ENCODE data around the gene SPDYE3. TPM values are rescaled to one million over a fixed set of nuclear protein-coding genes. Genes with fewer than 3 reads are reported as not detected.
"Not testable (repeated sequence)": the region's sequence is repeated elsewhere in the genome, so short reads cannot be mapped to it uniquely, and the experiment has no call there.

The SPDYE3 gene, protein sequence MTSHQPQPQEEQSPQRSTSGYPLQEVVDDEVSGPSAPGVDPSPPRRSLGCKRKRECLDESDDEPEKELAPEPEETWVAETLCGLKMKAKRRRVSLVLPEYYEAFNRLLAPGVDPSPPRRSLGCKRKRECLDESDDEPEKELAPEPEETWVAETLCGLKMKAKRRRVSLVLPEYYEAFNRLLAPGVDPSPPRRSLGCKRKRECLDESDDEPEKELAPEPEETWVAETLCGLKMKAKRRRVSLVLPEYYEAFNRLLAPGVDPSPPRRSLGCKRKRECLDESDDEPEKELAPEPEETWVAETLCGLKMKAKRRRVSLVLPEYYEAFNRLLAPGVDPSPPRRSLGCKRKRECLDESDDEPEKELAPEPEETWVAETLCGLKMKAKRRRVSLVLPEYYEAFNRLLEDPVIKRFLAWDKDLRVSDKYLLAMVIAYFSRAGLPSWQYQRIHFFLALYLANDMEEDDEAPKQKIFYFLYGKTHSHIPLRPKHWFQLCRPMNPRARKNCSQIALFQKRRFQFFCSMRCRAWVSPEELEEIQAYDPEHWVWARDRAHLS
- total RNA-seq (2014; rRNA removed; shearing (Covaris generic)): 0.05 TPM in 1 of 2 replicates, not detected in the other
- not detected in 2 replicates for polyA plus RNA-seq (2015; cell fraction: cytosol; rRNA removed)
- not detected in 2 replicates for polyA plus RNA-seq (2015; cell fraction: nucleus; rRNA removed)

DNA sequence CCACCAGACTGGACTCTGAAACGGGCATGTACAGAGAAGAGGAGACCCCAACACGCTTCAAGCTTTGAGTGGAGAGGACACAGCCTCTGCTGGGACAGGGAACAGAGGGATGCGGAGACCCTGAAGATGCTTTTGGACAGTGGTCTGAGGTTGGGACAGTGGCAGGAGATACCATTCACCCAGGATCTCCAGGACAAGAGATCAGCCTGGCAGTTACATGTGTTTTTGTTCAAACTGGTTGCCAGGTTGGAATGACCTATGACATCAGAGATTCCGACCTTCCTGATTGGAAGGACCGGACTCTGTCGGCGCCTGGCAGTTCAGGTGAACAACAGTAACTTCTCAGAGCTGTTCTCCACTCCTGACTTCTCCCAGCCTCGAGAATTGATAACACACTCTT, at the start of gene SPDYE3:
TSS of gene SPDYE3 (plus strand) at position 301 of the 400 bp plus-strand sequence. CDS start 184 bp downstream, outside the sequence.
- in situ Hi-C loops (cut with HindIII; ENCODE audit: low pct_unique_long_range_greater_than_20kb, low sequenced_read_pairs); DNase-seq (ENCODE audit: low read depth, low spot score): not testable (repeated sequence)

DNA sequence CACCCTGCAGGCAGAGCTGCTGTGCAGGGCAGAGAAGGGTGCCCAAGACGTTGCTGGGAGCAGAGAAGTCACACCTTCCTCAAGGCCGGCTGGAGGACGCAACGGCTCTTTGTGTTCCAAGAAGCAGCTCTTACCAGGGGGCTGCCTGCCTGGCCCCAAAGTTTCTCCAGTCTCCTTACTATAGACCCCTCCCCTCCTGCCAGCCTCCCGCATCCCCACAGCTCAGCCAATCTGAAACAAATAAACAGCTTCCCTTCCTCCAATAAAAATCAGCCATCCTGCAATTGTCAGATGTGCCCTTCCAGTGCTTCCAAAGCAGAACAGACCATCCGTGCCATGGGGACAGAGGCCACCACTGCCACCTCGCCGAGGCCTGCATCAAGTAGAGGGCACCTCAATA, 47.5 kb upstream of the SPDYE3 start:
- in situ Hi-C loops (cut with HindIII; ENCODE audit: low pct_unique_long_range_greater_than_20kb, low sequenced_read_pairs): not testable (repeated sequence)

DNA sequence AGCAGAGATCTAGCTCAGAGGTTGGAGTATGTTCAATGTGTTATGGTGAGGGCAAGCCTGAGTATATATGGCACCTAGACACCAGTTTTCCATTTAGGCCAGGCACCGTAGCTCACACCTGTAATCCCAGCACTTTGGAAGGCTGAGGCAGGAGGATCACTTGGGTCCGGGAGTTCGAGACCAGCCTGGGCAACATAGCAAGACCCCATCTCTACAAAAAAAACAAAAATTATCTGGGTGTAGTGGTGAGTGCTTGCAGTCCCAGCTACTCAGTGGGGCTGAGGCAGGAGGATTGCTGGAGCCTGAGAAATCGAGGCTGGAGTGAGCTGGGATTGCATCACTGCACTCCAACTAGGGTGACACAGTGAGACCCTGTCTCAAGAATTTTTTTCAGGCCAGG, 44.6 kb upstream of the SPDYE3 start:
- DNase-seq (ENCODE audit: low read depth, low spot score); in situ Hi-C loops (cut with HindIII; ENCODE audit: low pct_unique_long_range_greater_than_20kb, low sequenced_read_pairs): not testable (repeated sequence)

More for the DNA sequence above, 47.5 kb upstream of the SPDYE3 start:
- DNase-seq (ENCODE audit: low read depth, low spot score): not testable (repeated sequence)

DNA sequence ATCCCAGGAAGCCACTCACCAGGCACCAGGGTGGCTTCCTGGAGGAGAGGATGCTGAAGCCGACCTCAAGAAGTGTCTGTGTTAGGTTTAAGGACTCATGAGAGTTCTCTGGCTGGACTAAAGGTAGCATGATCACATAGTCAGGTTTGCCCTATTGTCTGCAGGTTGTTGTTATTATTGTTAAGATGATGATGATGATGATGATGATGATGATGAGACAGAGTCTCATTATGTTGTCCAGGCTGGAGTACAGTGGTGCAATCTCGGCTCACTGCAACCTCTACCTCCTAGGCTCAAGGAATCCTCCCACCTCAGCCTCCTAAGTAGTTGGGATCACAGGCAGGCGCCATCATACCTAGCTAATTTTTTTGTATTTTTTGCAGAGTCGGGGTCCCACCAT, 43.3 kb upstream of the SPDYE3 start:
- DNase-seq (ENCODE audit: low read depth, low spot score); in situ Hi-C loops (cut with HindIII; ENCODE audit: low pct_unique_long_range_greater_than_20kb, low sequenced_read_pairs): not testable (repeated sequence)

DNA sequence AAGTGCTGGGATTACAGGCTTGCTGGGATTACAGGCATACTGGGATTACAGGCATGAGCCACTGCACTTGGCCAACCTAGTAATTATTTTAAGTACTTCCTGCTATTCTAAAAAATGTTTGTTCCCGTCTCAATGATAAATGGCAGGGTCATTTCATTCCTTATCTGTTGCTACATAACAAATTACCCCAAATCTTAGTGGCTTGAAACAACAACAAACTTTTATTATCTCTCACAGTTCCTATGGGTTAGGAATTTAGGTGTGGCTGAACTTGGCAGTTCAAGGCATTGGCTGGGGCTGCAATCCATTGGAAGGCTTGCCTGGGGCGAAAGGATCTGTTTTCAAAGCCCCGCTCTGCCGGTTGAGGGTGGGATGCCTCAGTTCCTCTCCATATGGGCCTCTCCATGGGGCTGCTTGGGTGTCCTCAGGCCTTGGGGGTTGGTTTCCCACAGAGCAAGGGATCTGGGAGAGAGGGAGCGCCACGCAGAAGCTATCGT, 42.8 kb upstream of the SPDYE3 start:
- DNase-seq (ENCODE audit: low read depth, low spot score); in situ Hi-C loops (cut with HindIII; ENCODE audit: low pct_unique_long_range_greater_than_20kb, low sequenced_read_pairs): not testable (repeated sequence)

DNA sequence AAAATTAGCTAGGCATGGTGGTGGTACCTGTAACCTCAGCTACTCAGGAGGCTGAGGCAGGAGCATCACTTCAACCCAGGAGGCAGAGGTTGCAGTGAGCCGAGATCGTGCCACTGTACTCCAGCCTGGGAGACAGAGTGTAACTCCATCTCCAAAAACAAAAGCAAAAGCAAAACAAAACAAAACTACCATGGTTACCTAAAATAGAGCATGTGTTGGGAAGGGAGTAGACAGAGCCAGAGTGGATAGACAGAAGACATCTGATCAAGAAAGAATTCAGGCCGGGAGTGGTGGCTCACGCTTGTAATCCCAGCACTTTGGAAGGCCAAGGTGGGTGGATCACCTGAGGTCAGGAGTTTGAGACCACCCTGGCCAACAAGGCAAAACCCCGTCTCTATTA, 41.7 kb upstream of the SPDYE3 start:
- not testable (repeated sequence) for DNase-seq (ENCODE audit: low read depth, low spot score)

DNA sequence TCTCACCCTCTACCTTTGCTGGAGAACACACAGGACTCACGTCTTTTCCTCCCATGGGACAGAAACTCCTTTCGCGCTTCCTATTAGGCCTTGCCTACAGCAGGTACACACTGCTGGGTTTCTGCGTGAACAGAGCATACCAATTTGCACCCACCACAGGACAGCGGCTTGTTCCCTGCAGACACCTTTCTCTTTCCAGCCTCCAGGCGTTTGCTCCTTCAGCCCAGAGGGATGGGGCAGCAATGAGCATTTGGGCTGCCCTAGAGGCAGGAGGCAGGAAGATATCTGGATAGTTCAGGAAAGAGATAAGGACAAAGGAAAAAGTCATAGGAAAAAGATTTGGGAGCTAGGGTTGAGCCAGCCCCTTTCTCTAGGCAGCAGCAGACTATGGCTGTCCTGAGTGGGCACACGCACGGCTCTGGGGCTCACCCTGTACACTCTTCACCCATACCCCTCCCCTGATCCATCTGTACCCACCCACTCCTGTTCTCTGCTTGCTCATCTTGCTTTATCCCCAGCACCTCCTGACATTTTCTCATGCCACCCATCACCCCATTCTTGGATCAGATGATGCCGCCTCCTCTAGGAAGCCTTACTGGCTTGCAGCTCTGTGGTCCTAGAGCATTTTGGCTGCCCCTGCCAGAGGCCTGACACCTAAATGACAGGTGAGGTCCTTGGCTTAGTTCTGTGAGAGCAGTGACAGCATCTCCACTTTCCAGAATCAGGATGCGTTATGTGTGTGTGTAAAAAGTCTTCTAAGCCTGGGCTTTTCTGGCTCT, 40.7 kb upstream of the SPDYE3 start:
- DNase-seq (ENCODE audit: low read depth, low spot score): no peak
- in situ Hi-C loops (cut with HindIII; ENCODE audit: low pct_unique_long_range_greater_than_20kb, low sequenced_read_pairs): no loop called here

More for the DNA sequence above, 41.7 kb upstream of the SPDYE3 start:
- in situ Hi-C loops (cut with HindIII; ENCODE audit: low pct_unique_long_range_greater_than_20kb, low sequenced_read_pairs): not testable (repeated sequence)

DNA sequence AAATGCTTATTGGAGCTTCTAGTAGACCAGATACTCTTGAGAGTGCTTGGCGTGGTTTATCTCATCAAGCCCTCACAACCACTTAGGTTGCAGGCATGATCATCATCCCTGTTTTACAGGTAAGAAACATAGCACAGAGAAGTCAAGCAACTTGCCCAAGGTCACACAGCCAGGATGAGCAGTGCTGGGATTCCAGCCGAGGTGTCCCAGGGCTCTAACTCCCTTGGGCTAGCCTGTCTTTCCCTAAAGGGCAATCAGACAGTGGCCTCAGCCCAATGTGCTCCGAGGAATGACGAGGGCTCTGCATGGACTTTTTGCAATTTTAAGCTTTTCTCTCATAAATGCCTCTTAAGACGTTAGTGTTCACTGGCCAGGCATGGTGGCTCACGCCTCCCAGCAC, 39.9 kb upstream of the SPDYE3 start:
- in situ Hi-C loops (cut with HindIII; ENCODE audit: low pct_unique_long_range_greater_than_20kb, low sequenced_read_pairs): no loop called here
- DNase-seq (ENCODE audit: low read depth, low spot score): no peak

DNA sequence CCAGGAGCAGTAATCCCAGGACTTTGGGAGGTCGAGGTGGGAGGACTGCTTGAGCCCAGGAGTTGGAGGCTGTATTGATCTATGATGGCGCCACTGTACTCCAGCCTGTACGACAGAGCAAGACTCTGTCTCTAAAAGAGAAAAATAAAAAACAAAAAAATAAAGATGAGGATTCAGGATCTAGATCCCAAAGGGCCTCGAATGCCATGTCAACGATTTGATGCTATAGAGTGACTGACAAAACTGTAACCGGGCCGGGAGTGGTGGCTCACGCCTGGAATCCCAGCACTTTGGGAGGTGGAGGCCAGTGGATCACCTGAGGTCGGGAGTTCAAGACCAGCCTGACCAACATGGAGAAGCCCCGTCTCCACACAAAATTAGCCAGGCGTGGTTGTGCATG, 38.6 kb upstream of the SPDYE3 start:
- in situ Hi-C loops (cut with HindIII; ENCODE audit: low pct_unique_long_range_greater_than_20kb, low sequenced_read_pairs): not testable (repeated sequence)

DNA sequence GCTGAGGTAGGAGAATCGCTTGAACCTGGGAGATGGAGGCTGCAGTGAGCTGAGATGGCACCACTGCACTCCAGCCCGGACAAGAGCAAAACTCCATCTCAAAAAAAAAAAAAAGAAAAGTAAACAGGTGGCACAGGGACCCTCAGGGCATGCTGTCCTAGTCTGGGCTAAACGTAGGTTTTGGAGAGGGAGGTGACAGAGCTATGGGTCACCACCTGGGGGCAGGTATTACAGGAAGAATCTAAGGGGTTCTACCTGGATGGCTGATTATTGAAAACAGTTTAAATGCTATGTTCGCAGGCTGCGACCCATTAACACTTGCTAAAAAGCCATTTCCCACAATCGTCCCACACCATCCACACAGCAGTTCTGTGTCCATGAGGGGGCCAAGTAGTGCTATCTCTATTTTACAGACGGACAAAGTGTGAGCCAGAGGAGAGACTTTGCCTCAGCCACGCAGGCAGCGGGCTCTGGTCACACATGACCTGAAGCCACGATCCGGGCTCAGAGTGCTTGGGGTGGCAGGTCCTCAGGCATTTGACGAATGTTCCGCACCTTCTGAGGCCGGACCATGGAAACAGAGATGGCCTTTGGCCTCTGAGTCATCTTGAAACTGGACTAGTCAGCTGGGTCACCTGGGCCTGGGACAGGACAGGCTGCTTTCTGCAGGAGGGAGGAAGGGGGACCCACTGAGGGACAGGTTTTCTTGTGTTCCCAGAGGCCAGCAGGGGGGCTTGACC, 38.0 kb upstream of the SPDYE3 start:
- in situ Hi-C loops (cut with HindIII; ENCODE audit: low pct_unique_long_range_greater_than_20kb, low sequenced_read_pairs); DNase-seq (ENCODE audit: low read depth, low spot score): not testable (repeated sequence)

More for the DNA sequence above, 38.6 kb upstream of the SPDYE3 start:
- not testable (repeated sequence) for DNase-seq (ENCODE audit: low read depth, low spot score)

DNA sequence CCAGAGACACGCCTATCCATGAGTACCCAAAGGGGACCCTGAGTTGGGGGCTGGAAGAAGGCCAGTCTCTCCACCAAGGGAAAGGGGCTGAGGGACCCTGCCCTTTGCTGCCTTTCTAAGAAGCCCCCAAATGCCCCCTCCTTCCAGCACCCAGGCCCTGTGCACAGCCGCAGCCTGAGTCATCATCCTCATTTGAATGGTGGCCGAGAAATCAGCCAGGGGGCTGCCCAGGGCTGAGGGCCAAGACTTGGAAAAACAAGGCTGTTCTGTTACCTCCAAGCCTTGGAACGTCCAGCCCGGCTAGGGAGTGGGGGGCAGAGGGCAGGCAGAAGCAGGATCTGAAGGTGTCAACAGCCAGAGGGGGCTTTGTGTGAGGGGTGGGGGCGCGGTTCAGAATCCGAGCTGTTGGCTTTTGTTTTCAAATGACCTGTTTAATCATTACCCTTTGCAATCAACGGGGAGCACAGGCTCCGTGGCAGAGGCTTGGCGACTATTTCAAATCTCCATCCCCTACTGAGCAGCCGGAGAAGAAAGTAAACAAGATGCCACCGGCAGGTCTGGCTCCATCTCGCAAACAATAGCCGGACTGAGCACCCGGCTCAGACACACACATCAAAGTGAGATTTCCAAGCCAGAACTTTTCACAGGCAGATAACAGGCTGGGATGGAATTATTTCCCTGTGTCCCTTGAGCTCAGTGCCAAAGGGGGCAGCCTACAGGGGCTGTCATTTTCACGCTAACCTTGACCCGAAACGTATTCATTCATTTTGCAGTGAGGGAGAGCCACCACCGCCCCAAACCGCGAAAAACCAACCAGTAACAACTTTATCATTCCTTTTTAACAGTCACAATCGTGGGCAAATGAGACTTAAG, 37.2 kb upstream of the SPDYE3 start:
- in situ Hi-C loops (cut with HindIII; ENCODE audit: low pct_unique_long_range_greater_than_20kb, low sequenced_read_pairs); DNase-seq (ENCODE audit: low read depth, low spot score): not testable (repeated sequence)

DNA sequence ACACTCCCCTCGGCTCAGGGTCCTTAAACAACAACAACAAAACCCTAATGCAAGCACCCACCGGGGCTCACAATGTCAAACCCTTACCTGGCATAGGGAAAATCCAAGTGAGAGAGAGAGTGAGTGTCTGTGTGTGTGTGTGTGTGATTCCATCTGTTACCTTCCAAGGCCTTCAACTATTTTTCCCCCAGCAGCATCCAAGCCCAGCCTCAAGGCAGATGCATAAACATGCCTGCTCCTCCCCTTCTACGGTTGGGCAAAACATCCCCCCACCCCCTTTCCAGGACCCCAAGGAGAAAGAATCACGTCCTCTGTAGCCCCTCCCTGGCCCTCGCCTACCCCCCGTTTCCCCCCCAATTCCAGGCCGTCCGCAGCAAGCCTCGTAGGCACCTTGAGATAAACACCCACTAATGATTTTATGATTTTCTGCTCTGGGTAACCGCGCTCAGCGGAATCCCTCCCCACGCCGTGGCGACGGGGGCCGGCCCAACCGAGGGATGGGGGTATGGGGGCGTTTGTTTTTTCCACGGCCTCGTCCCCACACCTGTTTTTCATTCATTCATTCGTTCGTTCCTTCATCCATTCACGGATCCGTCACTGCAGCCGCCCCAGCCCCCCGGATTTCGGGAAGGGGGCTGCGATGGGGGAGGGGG, 36.4 kb upstream of the SPDYE3 start:
- DNase-seq (ENCODE audit: low read depth, low spot score): peak; percentile 14

DNA sequence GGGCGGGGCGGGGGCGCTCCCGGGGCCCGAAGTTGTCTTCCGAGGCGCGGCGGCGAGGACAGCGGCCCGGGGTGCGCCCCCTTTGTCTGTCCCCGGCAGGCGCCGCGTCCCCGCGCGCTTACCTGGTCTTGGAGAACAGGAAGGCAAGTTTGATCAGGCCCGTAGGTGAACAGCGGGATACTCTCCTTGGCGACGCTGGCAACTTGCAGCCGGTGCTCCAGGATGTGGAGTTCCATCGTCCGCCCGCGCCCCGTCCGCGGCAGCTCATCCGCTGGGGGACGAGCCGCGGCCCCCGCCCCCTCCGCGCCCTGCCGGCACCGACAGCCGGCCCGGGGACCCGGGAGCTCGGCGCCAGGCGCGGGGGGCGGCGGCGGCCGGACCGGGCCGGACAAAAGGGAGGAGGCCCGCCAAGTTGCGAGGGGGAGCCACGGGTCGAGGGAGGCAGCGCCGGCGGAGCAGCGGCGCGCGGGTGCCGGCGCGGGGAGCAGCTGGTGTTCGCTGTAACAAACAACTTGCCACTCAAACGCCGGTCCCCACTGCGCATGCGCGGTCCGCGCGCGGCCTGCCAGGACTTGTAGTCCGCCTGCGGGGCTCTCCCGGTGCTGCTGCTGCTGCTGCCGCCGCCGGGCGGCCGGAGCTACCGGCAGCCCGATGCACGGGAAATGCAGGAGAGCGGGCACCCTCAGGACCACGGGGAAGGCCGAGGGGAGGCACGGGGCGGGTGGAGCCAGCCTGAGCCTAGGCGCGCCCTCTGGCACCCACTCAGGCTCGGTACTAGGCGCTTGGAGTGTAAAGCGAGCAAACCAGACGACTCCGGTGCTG, 35.6 kb upstream of the SPDYE3 start:
- in situ Hi-C loops (cut with HindIII; ENCODE audit: low pct_unique_long_range_greater_than_20kb, low sequenced_read_pairs): no loop called here
- DNase-seq (ENCODE audit: low read depth, low spot score): peak; percentile 96

More for the DNA sequence above, 36.4 kb upstream of the SPDYE3 start:
- in situ Hi-C loops (cut with HindIII; ENCODE audit: low pct_unique_long_range_greater_than_20kb, low sequenced_read_pairs): not testable (repeated sequence)

DNA sequence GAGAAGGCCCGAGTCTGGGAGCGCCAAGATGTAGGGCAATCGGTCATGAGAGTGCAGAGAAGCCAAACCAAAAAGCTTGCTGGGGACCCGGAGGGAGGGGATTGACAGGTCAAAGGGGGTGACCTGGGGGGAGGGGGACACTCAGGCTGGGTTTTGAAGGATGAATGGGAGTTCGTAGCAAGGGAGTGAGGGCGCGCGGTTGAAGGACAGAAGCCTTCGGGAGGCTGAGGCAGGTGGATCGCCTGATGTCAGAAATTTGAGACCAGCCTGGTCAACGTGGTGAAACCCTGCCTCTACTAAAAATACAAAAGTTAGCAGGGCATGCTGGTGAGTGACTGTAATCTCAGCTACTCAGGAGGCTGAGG, 35.0 kb upstream of the SPDYE3 start:
- in situ Hi-C loops (cut with HindIII; ENCODE audit: low pct_unique_long_range_greater_than_20kb, low sequenced_read_pairs): not testable (repeated sequence)

DNA sequence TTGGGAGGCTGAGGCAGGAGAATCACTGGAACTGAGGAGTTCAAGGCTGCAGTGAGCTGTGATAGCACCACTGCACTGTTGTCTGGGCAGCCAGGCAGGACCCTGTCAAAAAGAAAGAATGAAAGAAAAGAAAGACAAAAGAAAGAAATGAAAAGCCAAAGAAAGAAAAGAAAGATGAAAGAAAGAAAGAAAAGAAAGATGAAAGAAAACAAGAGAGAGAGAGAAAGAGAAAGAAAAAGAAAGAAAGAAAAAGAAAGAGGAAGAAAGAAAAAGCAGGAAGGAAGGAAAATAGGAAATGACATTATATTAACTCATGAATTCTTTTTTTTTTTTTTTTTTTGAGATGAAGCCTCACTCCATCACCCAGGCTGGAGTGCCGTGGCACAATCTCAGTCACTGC, 32.4 kb upstream of the SPDYE3 start:
- in situ Hi-C loops (cut with HindIII; ENCODE audit: low pct_unique_long_range_greater_than_20kb, low sequenced_read_pairs): no loop called here

More for the DNA sequence above, 35.0 kb upstream of the SPDYE3 start:
- DNase-seq (ENCODE audit: low read depth, low spot score): not testable (repeated sequence)

More for the DNA sequence above, 32.4 kb upstream of the SPDYE3 start:
- DNase-seq (ENCODE audit: low read depth, low spot score): no peak

Measured in SK-MEL-5 (cell line).